Osteoblast (primary cell): ENCODE data around the gene KCTD11. TPM values are rescaled to one million over a fixed set of nuclear protein-coding genes. Genes with fewer than 3 reads are reported as not detected.

Experiments used
- DNase-seq: peaks from one replicate; pipeline ENCODE4 v3.0.0; 2011; ENCODE audit warnings: low spot score, mixed read lengths; ENCODE audit not compliant: insufficient read length; ENCODE audit errors: missing footprints
- H2AFZ ChIP-seq: 2 replicates; pipeline ENCODE4 v1.6.0; 2011; ENCODE audit warnings: mild to moderate bottlenecking, low read length
- H3K27ac ChIP-seq: 2 replicates; pipeline ENCODE4 v1.5.1; 2011; ENCODE audit warnings: mild to moderate bottlenecking, low read depth, low read length, moderate library complexity
- H3K27me3 ChIP-seq: 2 replicates; pipeline ENCODE4 v1.6.0; 2012; ENCODE audit warnings: mild to moderate bottlenecking, control low read depth, inconsistent platforms, low read length, moderate library complexity; ENCODE audit not compliant: insufficient read depth
- H3K36me3 ChIP-seq: 2 replicates; pipeline ENCODE4 v1.5.1; 2011; ENCODE audit warnings: mild to moderate bottlenecking, low read length, control low read depth, moderate library complexity; ENCODE audit not compliant: insufficient read depth
- H3K4me1 ChIP-seq: 2 replicates; pipeline ENCODE4 v1.5.1; 2011; ENCODE audit warnings: mild to moderate bottlenecking, low read length, control low read depth, moderate library complexity; ENCODE audit not compliant: insufficient read depth
- H3K4me2 ChIP-seq: 2 replicates; pipeline ENCODE4 v1.6.0; 2011; ENCODE audit warnings: mild to moderate bottlenecking, low read length; ENCODE audit not compliant: insufficient read depth
- H3K4me3 ChIP-seq: fragments of 200-600 bp; sonication (generic); 3 replicates; pipeline ENCODE4 v1.5.1; 2012; ENCODE audit warnings: mild to moderate bottlenecking, low read length, inconsistent platforms; ENCODE audit not compliant: insufficient read depth
- H3K79me2 ChIP-seq: 2 replicates; pipeline ENCODE4 v1.6.0; 2012; ENCODE audit warnings: mild to moderate bottlenecking, low read length, control low read depth, inconsistent platforms; ENCODE audit not compliant: insufficient read depth
- H3K9me3 ChIP-seq: 2 replicates; pipeline ENCODE4 v1.5.1; 2011; ENCODE audit warnings: low read depth, low read length, control low read depth
- H4K20me1 ChIP-seq: 2 replicates; pipeline ENCODE4 v1.6.0; 2012; ENCODE audit warnings: mild to moderate bottlenecking, low read length, control low read depth; ENCODE audit not compliant: insufficient read depth
- total RNA-seq: library from RNA; depleted of rRNA; stranded (reverse); fragments of >200 nt; gene quantifications from 2 replicates; pipeline ENCODE4 v1.2.3, GENCODE V29; 2012
- TF ChIP-seq, protein P1 (sequence below): IDR thresholded peaks from 2 replicates; pipeline ENCODE4 v1.5.1; 2011; ENCODE audit warnings: mild to moderate bottlenecking, low read depth, low read length, moderate library complexity; ENCODE audit errors: extremely low read depth

Gene KCTD11
- total RNA-seq, 1 donor: 11.9 TPM

DNA sequence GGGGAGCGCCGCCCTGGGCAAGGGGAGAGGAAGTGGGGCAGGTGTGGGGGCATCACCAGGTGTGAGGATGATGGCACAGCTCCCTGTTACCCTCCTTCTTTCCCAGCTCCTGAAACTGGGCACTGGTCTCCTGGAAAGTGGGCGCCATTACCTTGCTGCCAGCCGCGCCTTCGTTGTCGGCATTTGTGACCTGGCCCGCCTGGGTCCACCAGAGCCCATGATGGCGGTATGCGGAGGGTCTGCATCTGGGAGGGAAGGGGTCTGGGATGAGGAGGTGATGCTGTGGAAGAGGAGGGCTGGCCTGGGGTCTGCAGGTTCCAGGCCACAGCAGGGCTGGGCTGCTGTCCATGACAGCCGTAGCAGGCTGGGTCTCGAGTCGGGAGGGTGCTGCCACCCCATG lies 10.1 kb upstream of the KCTD11 start:
- no peak overlapping the region for H2AFZ ChIP-seq
- TF ChIP-seq, protein P1, sequence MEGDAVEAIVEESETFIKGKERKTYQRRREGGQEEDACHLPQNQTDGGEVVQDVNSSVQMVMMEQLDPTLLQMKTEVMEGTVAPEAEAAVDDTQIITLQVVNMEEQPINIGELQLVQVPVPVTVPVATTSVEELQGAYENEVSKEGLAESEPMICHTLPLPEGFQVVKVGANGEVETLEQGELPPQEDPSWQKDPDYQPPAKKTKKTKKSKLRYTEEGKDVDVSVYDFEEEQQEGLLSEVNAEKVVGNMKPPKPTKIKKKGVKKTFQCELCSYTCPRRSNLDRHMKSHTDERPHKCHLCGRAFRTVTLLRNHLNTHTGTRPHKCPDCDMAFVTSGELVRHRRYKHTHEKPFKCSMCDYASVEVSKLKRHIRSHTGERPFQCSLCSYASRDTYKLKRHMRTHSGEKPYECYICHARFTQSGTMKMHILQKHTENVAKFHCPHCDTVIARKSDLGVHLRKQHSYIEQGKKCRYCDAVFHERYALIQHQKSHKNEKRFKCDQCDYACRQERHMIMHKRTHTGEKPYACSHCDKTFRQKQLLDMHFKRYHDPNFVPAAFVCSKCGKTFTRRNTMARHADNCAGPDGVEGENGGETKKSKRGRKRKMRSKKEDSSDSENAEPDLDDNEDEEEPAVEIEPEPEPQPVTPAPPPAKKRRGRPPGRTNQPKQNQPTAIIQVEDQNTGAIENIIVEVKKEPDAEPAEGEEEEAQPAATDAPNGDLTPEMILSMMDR: no peak
- no peak overlapping the region for H3K27ac ChIP-seq
- no peak overlapping the region for H3K4me3 ChIP-seq
- no peak overlapping the region for H3K4me2 ChIP-seq
- H3K27me3 ChIP-seq: peaks cover 42% of the 10 kb centered on the region
- H3K9me3 ChIP-seq: no peaks in the 10 kb centered on the region
- DNase-seq: no peak
- H3K4me1 ChIP-seq: no peaks in the 10 kb centered on the region
- H4K20me1 ChIP-seq: peaks cover 4% of the 10 kb centered on the region
- no peaks in the 10 kb centered on the region for H3K79me2 ChIP-seq
- H3K36me3 ChIP-seq: no peaks in the 10 kb centered on the region

DNA sequence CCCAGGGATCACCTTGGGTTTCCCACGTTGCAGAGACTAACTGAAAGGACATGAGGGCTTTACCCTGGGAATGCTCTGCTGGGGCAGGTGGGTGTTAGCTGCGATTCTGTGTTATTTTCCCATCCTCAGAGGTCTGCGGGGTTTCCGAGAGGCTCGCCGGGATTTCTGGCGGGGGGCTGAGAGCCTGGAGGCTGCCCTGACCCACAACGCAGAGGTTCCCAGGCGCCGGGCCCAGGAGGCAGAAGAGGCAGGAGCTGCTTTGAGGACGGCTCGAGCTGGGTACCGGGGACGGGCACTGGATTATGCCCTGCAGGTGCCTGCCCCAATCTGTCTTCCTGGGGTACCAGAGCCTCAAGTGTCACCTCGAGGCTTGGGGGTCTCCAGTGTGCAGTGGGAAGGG lies 8.7 kb upstream of the KCTD11 start:
- H3K4me3 ChIP-seq: no peak overlapping the region
- H3K36me3 ChIP-seq: no peaks in the 10 kb centered on the region
- H3K79me2 ChIP-seq: no peaks in the 10 kb centered on the region
- TF ChIP-seq, protein P1: no peak
- peaks cover 4% of the 10 kb centered on the region for H3K4me1 ChIP-seq
- no peak overlapping the region for H3K27ac ChIP-seq
- H3K4me2 ChIP-seq: no peak overlapping the region
- peaks cover 11% of the 10 kb centered on the region for H4K20me1 ChIP-seq
- no peak overlapping the region for H2AFZ ChIP-seq
- peaks cover 37% of the 10 kb centered on the region for H3K27me3 ChIP-seq
- no peaks in the 10 kb centered on the region for H3K9me3 ChIP-seq
- DNase-seq: peak; percentile 14

DNA sequence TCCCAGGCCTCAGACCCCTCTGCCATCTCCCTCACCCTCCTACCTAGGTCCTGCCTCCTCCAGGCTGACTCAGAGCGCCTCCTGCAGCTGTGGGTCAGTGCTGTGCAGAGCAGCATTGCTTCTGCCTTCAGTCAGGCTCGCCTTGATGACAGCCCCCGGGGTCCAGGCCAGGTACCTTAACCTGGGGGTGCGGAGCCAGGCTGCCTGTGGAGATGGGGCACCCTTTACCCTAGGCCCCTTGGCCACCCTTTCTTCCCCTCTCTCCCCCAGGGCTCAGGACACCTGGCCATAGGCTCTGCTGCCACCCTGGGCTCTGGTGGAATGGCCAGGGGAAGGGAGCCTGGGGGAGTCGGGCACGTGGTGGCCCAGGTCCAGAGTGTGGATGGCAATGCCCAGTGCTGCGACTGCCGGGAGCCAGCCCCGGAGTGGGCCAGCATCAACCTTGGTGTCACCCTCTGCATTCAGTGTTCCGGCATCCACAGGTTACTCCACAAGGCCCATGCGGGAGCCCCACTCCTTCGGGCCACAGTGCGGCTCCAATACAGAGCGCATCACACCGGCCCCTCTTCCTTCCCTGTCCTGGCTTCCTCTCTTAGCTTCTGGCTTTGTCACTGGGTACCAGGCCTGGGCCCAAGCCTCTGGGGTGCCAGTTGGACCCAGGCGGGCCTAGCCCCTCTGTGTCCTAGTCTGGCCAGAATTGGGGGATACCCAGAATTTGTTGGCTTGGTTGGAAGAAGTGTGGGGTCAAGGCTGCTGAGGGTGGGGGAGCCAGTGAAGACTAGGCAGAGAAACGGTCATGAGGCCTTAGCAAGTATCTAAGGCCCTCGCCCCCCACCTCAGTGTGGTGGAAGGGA lies 5.0 kb upstream of the KCTD11 start:
- Histone ChIP-seq H2AFZ (no peak overlapping the region), H3K4me2 (no peak overlapping the region), H4K20me1 (peaks cover 16% of the 10 kb centered on the region), H3K4me1 (peaks cover 25% of the 10 kb centered on the region), H3K9me3 (no peaks in the 10 kb centered on the region), H3K27ac (no peak overlapping the region), H3K27me3 (peaks cover 24% of the 10 kb centered on the region), H3K36me3 (no peaks in the 10 kb centered on the region), H3K79me2 (peaks cover 7% of the 10 kb centered on the region), H3K4me3 (no peak overlapping the region)
- TF ChIP-seq, protein P1: no peak
- peak; percentile 91 for DNase-seq

DNA sequence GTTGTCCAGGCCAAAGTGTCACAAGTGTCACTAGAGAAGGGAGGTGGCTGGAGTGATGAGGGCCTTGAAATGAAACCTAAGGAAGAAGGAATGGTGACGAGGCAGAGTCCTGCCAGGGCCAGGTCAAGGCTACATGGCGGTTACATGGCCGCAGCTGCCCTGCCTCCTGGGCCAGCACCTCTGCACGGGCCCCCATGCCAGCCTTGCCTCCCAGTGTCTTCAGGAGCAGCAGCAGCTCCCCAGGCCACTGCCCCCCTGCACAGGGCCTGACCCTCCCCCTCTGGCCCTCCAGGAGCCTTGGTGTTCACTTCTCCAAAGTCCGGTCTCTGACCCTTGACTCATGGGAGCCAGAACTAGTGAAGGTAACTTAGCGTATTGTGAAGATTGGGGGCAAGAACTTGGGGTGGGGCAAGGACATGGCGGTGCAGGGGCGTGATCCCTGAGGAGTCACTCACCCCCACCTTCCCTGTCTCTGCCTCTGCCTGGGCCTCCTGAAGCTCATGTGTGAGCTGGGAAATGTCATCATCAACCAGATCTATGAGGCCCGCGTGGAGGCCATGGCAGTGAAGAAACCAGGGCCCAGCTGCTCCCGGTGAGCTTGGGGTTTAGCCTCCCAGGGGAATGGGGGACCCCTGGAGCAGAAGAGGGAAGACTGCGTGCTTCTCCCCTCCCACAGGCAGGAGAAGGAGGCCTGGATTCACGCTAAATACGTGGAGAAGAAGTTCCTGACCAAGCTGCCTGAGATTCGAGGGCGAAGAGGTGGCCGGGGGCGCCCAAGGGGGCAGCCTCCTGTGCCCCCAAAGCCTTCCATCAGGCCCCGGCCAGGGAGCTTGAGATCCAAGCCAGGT lies 4.1 kb upstream of the KCTD11 start:
- H3K9me3 ChIP-seq: no peaks in the 10 kb centered on the region
- H3K4me2 ChIP-seq: no peak overlapping the region
- H3K4me1 ChIP-seq: peaks cover 30% of the 10 kb centered on the region
- no peaks in the 10 kb centered on the region for H3K36me3 ChIP-seq
- H3K27ac ChIP-seq: peak overlapping the region; percentile 61
- DNase-seq: peak; percentile 74
- peaks cover 20% of the 10 kb centered on the region for H3K27me3 ChIP-seq
- H4K20me1 ChIP-seq: peaks cover 16% of the 10 kb centered on the region
- TF ChIP-seq, protein P1: no peak
- H3K79me2 ChIP-seq: peaks cover 16% of the 10 kb centered on the region
- H2AFZ ChIP-seq: no peak overlapping the region
- no peak overlapping the region for H3K4me3 ChIP-seq
